Glomerular endothelial cell (primary cell): ENCODE data around the gene CD28. TPM values are rescaled to one million over a fixed set of nuclear protein-coding genes. Genes with fewer than 3 reads are reported as not detected.
A peak's percentile ranks its signal among the peaks of the same experiment; 100 is the strongest.
"Not testable (repeated sequence)": the region's sequence is repeated elsewhere in the genome, so short reads cannot be mapped to it uniquely, and the experiment has no call there.

Experiments used
- DNase-seq: peaks from one replicate; pipeline ENCODE4 v3.0.0-alpha.2; 2011; ENCODE audit warnings: low read depth, low spot score; ENCODE audit errors: extremely low read depth
- total RNA-seq: library from RNA; depleted of rRNA; stranded (reverse); fragments of >200 nt; gene quantifications from 2 replicates; pipeline ENCODE4 v1.2.3, GENCODE V29; 2015

The CD28 gene
- total RNA-seq, 1 donor from 2014 or later: 0.12 TPM

DNA sequence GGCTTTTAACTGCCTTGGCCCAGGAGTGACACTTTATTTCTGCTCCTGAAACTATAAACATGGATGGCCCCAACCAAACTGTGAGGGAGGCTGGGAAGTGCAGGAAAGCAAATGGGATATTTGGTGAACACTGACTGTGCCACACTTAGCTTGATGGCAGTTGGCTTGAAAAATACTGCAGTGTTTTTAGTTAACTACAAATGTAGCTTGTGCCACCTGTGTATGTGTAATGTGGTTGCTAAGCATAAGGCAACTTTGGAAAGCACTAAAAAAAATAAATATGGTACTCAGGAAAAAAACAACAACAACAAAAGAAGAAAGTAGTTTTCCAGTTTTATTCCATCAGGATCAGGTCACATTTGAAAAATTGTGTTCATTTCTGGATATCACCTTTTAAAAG, 73.8 kb downstream of the CD28 start:
- DNase-seq: no peak

- no peak for DNase-seq
These were observed 74.7 kb downstream of the CD28 start for GRCh38 chr2:203781151-203781550.

- peak; percentile 90 for DNase-seq
These were observed 76.0 kb downstream of the CD28 start for GRCh38 chr2:203782262-203782976.

- DNase-seq: no peak
These were observed 77.2 kb downstream of the CD28 start for GRCh38 chr2:203783496-203784203.

DNA sequence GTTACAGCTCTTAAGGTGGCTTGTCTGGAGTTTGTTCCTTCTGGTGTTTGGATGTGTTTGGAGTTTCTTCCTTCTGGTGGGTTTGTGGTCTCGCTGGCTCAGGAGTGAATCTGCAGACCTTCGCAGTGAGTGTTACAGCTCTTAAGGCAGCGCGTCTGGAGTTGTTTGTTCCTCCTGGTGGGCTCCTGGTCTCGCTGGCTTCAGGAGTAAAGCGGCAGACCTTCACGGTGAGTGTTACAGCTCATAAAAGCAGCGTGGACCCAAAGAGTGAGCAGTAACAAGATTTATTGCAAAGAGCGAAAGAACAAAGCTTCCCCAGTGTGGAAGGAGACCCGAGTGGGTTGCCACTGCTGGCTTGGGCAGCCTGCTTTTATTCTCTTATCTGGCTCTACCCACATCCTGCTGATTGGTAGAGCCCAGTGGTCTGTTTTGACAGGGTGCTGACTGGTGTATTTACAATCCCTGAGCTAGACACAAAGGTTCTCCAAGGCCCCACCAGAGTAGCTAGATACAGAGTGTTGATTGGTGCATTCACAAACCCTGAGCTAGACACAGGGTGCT, 78.4 kb downstream of the CD28 start:
- DNase-seq: not testable (repeated sequence)

DNA sequence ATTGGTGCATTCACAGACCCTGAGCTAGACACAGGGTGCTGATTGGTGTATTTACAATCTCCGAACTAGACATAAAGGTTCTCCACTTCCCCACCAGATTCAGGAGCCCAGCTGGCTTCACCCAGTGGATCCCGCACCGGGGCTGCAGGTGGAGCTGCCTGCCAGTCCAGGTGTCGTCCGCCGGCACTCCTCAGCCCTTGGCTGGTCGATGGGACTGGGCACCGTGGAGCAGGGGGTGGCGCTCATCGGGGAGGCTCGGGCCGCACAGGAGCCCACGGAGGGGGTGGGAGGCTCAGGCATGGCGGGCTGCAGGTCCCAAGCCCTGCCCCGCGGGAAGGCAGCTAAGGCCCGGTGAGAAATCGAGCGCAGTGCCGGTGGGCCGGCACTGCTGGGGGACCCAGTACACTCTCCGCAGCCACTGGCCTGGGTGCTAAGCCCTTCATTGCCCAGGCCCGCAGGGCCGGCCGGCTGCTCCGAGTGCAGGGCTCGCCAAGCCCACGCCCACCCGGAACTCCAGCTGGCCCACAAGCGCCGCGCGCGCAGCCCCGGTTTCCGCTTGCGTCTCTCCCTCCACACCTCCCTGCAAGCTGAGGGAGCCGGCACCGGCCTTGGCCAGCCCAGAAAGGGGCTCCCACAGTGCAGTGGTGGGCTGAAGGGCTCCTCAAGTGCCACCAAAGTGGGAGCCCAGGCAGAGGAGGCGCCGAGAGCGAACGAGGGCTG, 79.1 kb downstream of the CD28 start:
- DNase-seq: not testable (repeated sequence)

- DNase-seq: no peak
These were observed 80.3 kb downstream of the CD28 start for GRCh38 chr2:203786549-203787351.

DNA sequence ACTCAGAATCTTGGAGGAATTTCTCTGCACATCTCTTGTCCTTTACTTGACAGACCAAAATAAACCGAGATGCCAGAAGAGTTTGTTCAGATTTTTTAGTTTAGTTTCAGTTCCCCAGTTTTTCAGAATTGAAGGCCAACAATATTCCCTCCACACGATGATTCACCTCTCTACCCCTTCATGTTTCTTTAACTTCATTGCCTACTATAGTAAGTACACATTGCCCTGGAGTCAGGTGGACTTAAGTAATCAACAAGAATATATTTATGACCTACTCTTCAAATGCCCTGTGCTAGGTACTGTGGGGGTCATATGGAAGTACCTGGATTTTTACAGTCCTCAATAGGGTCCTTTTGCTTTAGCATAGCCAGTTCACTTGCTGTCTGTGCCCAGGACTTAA, 81.5 kb downstream of the CD28 start:
- DNase-seq: no peak

Other genes with a start within 250 kb of the CD28 start
- gene RAPH1, start 171.3 kb upstream of the CD28 start, total RNA-seq: 62.1 and 69.8 TPM in 2 replicates
- gene CTLA4, start 161.1 kb downstream of the CD28 start, total RNA-seq: not detected in 2 replicates
- gene ICOS, start 230.1 kb downstream of the CD28 start, total RNA-seq: not detected in 2 replicates